Measurements from ENCODE around the gene KCNA10. TPM values are rescaled to one million over a fixed set of nuclear protein-coding genes. Genes with fewer than 3 reads are reported as not detected.

Gene KCNA10
- total and polyA plus RNA-seq, 10 donors = 0.28 TPM; not detected in 9

GRCh38 chr1:110529011-110529410 lies 10.0 kb upstream of the KCNA10 start:
- Histone ChIP-seq H3K4me3 (no peak overlapping the region), H3K27ac (no peak overlapping the region), H3K27me3 (replicated peaks in 1 of 7) (peaks cover 0 to 36% (median 3%) of the 10 kb centered on the region in 7 donors), H3K36me3 (no peaks in the 10 kb centered on the region), H3K9me3 (no peaks in the 10 kb centered on the region), H3K4me1 (peaks cover 0 to 20% (median 10%) of the 10 kb centered on the region in 6 donors)
- TF ChIP-seq POLR2AphosphoS5 (IDR thresholded peaks at IDR 0.05) = no peak
- TF ChIP-seq POLR2A (IDR thresholded peaks at IDR 0.05) = no peak
- TF ChIP-seq, protein P1, sequence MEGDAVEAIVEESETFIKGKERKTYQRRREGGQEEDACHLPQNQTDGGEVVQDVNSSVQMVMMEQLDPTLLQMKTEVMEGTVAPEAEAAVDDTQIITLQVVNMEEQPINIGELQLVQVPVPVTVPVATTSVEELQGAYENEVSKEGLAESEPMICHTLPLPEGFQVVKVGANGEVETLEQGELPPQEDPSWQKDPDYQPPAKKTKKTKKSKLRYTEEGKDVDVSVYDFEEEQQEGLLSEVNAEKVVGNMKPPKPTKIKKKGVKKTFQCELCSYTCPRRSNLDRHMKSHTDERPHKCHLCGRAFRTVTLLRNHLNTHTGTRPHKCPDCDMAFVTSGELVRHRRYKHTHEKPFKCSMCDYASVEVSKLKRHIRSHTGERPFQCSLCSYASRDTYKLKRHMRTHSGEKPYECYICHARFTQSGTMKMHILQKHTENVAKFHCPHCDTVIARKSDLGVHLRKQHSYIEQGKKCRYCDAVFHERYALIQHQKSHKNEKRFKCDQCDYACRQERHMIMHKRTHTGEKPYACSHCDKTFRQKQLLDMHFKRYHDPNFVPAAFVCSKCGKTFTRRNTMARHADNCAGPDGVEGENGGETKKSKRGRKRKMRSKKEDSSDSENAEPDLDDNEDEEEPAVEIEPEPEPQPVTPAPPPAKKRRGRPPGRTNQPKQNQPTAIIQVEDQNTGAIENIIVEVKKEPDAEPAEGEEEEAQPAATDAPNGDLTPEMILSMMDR (IDR thresholded peaks at IDR 0.05 in 8 of 11, conservative IDR thresholded peaks at IDR 0.05 in 3 of 11) = no peak
- DNase-seq = no peak
- 91 to 100% (median 93%) methylated on average over 1 of the region's 1 CpG for WGBS, 5 donors
- intact Hi-C loops (cut with DNase I; ENCODE audit: low total_unique reads) = loop anchor here (10.0 kb wide), 2 partner anchors 86 to 246 kb away; no protein-coding TSS in a partner anchor

DNA sequence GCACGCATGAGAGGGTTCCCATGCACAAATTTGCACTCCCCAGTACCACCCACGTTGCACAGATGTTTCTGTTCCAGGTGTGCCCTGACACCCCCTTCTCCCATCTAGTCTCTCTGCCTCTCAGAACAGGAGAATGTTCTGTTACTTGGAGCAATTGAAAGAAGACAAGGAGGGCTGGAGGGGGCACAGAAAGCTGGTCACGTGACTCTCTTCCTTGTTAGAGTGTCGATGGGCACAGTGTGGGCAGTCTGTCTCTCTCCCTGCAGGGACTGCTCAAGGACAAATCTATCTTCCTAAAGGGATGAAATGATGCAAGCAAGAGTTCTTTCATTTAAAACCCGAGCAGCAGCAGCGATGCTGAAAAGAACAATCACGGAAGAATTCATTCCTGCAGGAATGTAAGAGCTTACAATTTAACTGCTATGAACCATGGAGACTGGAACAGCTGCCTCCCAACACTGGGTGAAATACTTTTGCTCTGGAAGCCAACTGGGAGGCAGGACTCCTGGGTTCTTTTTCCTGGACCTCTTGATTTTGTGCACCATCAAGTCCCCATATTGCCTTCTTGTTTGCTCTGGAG lies 7.3 kb upstream of the KCNA10 start:
- intact Hi-C loops (cut with DNase I; ENCODE audit: low total_unique reads) = loop anchor here (10.0 kb wide), 2 partner anchors 89 to 249 kb away; no protein-coding TSS in a partner anchor
- TF ChIP-seq POLR2A (IDR thresholded peaks at IDR 0.05) = no peak
- no peak for TF ChIP-seq POLR2AphosphoS5 (IDR thresholded peaks at IDR 0.05)
- Histone ChIP-seq H3K36me3 (no peaks in the 10 kb centered on the region), H3K4me3 (no peak overlapping the region), H3K9me3 (no peaks in the 10 kb centered on the region), H3K27ac (no peak overlapping the region), H3K27me3 (replicated peaks in 1 of 7) (peaks cover 0 to 36% (median 3%) of the 10 kb centered on the region in 7 donors), H3K4me1 (peaks cover 0 to 22% (median 10%) of the 10 kb centered on the region in 6 donors)
- 62 to 71% (median 66%) methylated on average over 7 of the region's 7 CpGs for WGBS, 5 donors
- no peak for DNase-seq

DNA sequence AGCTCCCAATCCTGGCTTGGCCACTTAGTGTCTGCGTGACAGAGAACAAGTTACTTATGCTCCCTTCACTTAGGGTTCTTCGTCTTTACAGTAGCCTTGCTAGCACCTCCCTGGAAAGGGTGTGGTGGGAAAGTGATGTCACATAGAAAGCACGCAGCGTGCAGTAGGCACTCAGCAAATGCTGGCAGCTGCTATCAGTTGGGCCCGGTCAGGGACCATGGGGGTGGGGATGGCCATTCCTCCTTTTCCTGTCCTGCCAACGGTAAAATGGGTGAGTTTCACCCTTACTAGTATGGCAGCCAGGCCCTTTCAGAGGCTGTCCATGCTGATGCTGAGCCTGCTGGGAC lies 6.2 kb upstream of the KCNA10 start:
- peaks cover 0 to 19% (median 10%) of the 10 kb centered on the region in 6 donors for H3K4me1 ChIP-seq
- intact Hi-C loops (cut with DNase I; ENCODE audit: low total_unique reads) = loop anchor here (10.0 kb wide), 2 partner anchors 90 to 250 kb away; no protein-coding TSS in a partner anchor
- H3K4me3 ChIP-seq = no peak overlapping the region
- H3K36me3 ChIP-seq = no peaks in the 10 kb centered on the region
- WGBS, 5 donors = 62 to 77% (median 71%) methylated on average over 4 to 6 of the region's 6 CpGs
- no peak for DNase-seq
- peaks cover 0 to 36% (median 3%) of the 10 kb centered on the region in 7 donors for H3K27me3 ChIP-seq (replicated peaks in 1 of 7)
- H3K9me3 ChIP-seq = no peaks in the 10 kb centered on the region
- H3K27ac ChIP-seq = no peak overlapping the region
- TF ChIP-seq POLR2A (IDR thresholded peaks at IDR 0.05) (no peak), POLR2AphosphoS5 (IDR thresholded peaks at IDR 0.05) (no peak)
- TF ChIP-seq, protein P1 (IDR thresholded peaks at IDR 0.05 in 8 of 11, conservative IDR thresholded peaks at IDR 0.05 in 3 of 11) = no peak

DNA sequence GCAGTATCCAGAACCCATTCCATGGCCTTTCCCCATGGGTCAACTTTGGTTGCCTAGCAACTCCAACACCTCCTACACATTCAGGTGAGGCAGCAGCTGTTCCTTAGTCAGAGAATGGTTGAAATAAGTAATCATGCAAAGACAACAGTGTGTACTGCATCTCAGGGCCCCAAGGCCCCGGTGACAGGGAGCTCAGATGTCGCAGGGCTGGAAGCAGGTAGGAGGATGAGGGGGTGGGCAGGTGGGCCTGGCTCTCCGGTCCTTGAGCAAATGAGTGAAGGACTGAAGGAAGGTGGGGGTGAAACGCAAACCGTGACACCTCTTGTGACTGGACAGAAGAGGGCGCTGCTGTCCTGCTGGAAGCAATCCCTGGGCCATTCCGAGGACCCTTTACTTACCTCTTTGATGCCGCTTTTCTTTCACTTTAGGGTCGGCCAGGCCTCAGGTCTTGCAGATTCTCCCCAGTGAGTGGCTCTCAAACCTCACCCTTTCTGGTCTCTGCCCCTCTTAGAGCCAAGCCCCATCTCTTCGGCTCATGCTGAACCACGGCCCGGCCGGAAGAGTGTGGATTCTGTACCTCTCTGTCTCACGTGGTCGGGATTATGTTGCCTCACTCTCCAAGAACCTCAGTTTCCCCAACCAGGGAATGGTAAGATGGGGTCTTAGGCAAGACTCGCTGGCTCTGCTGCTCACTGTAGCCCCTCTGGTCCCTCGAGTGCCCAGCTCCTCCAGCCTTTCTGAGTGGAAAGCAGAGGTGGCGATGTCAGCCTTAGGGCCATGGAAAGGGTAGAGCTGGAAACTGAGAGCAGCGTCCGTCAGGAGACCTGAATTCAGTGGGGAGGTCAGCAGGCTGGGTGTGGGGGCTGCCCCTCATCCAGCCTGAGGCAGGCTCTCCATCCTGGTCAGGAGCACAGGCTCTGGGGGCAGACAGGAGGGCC lies 5.6 kb upstream of the KCNA10 start:
- peaks cover 0 to 15% (median 10%) of the 10 kb centered on the region in 6 donors for H3K4me1 ChIP-seq
- intact Hi-C loops (cut with DNase I; ENCODE audit: low total_unique reads) = loop anchor here (10.0 kb wide), 2 partner anchors 90 to 250 kb away; no protein-coding TSS in a partner anchor
- WGBS, 5 donors = 37 to 44% (median 39%) methylated on average over 20 of the region's 20 CpGs
- no peaks in the 10 kb centered on the region for H3K36me3 ChIP-seq
- no peak overlapping the region for H3K27ac ChIP-seq
- TF ChIP-seq POLR2AphosphoS5 (IDR thresholded peaks at IDR 0.05) = no peak
- TF ChIP-seq, protein P1 (IDR thresholded peaks at IDR 0.05 in 8 of 11, conservative IDR thresholded peaks at IDR 0.05 in 3 of 11) = peak in 10 of 11 experiments; percentile 8 to 73 (median 62)
- TF ChIP-seq POLR2A (IDR thresholded peaks at IDR 0.05) = no peak
- H3K4me3 ChIP-seq = peak overlapping the region in 2 of 8 donors; percentile 12 to 42
- DNase-seq = no peak
- no peaks in the 10 kb centered on the region for H3K9me3 ChIP-seq
- H3K27me3 ChIP-seq (replicated peaks in 1 of 7) = peaks cover 0 to 36% (median 3%) of the 10 kb centered on the region in 7 donors
